Spinal cord (tissue), 10 donors: Measurements from ENCODE around the gene GALNS. TPM values are rescaled to one million over a fixed set of nuclear protein-coding genes. Genes with fewer than 3 reads are reported as not detected.

ENCODE experiments used
- DNase-seq, 6 donors: peaks; one replicate each; pipeline versions ENCODE4 v3.0.0 to v3.0.0-alpha.2; 2013 to 2015; ENCODE audit warnings: low spot score in 6 of 6, low read depth in 4 of 6
- H3K27ac ChIP-seq: one replicate; pipeline ENCODE4 v1.5.1; 2013; ENCODE audit warnings: low read depth, low read length, control low read depth
- H3K27me3 ChIP-seq: one replicate; pipeline ENCODE4 v1.6.1; 2013; ENCODE audit warnings: low read length; ENCODE audit not compliant: control insufficient read depth, insufficient read depth
- H3K36me3 ChIP-seq: one replicate; pipeline ENCODE4 v1.6.1; 2013; ENCODE audit warnings: low read length; ENCODE audit not compliant: control insufficient read depth, insufficient read depth
- H3K4me1 ChIP-seq: one replicate; pipeline ENCODE4 v1.6.1; 2013; ENCODE audit warnings: low read length; ENCODE audit not compliant: control insufficient read depth, insufficient read depth
- H3K4me3 ChIP-seq: one replicate; pipeline ENCODE4 v1.5.1; 2013; ENCODE audit warnings: low read depth, low read length, control low read depth
- H3K9me3 ChIP-seq: one replicate; pipeline ENCODE4 v1.6.1; 2013; ENCODE audit warnings: low read length; ENCODE audit not compliant: control insufficient read depth, insufficient read depth
- WGBS: methylation state at CpG from one replicate; pipeline ENCODE4 v1.1.5; 2013; ENCODE audit warnings: missing lambda C conversion rate; ENCODE audit not compliant: insufficient coverage; 5-methylcytosine and 5-hydroxymethylcytosine counted together
- polyA plus RNA-seq, 2 donors: library from polyadenylated mRNA; unstranded; fragments of 120-200 nt; gene quantifications; one replicate each; pipeline ENCODE4 v1.2.1, GENCODE V29; 2013; ENCODE audit not compliant: insufficient read length in 2 of 2
- total RNA-seq, 2 donors: library from RNA; depleted of rRNA in 1 of 2; stranded (reverse); fragments of 120-200 nt in 1 of 2; fragments of >200 nt in 1 of 2; gene quantifications; one replicate each; pipeline versions ENCODE4 v1.2.3 to v1.2.4, GENCODE V29; 2013 to 2014
- donor health status: healthy.

Gene GALNS
- total and polyA plus RNA-seq, 4 donors: 11.8 to 42.8 (median 24.4) TPM

DNA sequence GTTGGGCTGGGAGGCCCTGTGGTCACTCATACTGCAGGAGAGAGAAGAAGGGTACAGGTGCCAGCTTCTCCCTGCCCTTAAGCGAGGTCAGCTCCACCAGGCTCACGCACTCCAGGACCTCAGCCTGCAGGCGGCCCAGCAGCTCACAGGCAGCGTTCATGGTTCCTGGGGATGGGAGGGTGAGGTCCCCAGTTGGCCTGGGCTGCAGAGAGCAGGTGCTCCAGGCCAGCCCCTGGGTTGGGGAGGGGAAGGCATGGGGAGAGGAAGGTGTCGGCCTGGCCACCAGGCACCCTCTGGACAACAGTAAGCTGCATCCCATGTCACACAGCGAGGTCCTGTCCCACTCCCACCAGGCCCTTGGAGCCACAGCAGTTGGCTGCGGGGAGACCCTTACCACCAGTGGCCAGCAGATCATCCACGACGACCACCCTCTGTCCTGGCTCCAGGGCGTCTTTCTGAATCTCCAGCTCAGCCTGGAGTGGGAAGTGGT is 47.0 kb downstream of the GALNS start:
- Histone ChIP-seq H3K4me3 (no peak overlapping the region), H3K4me1 (peaks cover 38% of the 10 kb centered on the region), H3K9me3 (no peaks in the 10 kb centered on the region), H3K27ac (no peak overlapping the region), H3K36me3 (peaks cover 62% of the 10 kb centered on the region), H3K27me3 (no peaks in the 10 kb centered on the region)
- WGBS: 60% methylated on average over 9 of the region's 10 CpGs
- no peak for DNase-seq

DNA sequence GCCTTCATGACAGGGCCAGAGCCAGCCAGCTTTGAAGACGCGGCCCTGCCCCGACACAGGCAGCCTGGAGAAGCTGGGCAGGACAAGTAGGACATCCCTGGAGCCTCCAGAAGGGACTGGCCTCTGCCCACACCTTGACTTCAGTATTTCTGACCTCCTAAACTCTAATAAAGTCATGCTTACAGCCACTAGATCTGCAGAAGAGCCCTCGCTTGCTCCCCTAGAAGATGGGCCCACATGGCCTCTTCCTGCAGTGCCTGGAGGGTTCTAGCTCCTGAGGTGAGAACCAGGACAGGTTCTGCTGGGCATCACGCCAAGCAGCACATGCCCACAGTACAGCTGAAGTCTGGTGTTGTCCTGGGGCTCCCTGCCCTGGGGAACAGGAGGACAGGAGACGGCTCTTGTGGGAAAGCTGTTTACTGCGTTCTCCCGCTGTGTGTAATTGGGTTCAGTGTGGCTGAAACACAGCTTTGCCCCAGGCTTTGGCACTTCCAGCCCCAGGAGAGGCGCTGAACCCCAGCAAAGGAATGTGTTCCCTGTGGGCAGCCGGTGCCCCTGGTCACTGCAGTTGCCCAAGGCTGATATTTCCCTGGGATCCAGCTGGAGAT is 47.6 kb downstream of the GALNS start:
- DNase-seq: no peak
- no peak overlapping the region for H3K27ac ChIP-seq
- no peak overlapping the region for H3K4me3 ChIP-seq
- WGBS: 85% methylated on average over 10 of the region's 10 CpGs
- H3K9me3 ChIP-seq: no peaks in the 10 kb centered on the region
- H3K4me1 ChIP-seq: peaks cover 43% of the 10 kb centered on the region
- H3K36me3 ChIP-seq: peaks cover 64% of the 10 kb centered on the region
- no peaks in the 10 kb centered on the region for H3K27me3 ChIP-seq

DNA sequence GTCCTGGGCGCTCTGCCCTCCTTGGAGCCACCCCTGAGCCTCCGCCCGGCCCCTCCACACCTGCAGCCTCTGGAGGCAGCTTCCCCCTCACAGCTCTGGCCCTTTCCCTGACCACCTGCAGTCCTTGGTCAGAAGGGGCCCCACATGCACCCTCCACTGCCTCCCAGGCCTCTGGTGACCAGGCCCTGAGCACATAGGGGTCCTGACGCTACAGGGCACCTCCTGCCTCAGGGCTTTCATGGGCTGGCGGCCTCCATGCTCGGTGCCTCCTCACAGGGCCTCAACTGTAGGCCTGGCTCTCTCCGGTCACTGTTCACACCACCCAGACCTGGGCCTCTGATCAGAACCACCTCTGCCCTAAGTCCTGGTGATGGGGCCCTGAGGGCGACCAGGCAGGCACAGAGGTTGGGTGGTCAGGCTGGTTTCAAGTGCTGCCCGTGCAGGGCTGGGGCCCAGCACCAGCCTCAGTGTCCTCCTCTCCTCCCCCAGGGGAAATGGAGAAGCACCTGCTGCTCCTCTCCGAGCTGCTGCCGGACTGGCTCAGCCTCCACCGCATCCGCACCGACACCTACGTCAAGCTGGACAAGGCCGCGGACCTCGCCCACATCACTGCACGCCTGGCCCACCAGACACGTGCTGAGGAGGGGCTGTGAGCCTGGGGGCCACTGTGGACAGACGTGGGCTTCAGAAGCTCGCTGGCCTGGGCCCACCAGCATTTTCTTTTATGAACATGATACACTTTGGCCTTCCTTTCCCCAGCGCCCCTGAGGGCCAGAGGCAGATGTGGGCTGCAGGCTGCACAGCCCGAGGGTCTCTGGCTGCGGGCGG is 48.9 kb downstream of the GALNS start:
- no peak for DNase-seq

DNA sequence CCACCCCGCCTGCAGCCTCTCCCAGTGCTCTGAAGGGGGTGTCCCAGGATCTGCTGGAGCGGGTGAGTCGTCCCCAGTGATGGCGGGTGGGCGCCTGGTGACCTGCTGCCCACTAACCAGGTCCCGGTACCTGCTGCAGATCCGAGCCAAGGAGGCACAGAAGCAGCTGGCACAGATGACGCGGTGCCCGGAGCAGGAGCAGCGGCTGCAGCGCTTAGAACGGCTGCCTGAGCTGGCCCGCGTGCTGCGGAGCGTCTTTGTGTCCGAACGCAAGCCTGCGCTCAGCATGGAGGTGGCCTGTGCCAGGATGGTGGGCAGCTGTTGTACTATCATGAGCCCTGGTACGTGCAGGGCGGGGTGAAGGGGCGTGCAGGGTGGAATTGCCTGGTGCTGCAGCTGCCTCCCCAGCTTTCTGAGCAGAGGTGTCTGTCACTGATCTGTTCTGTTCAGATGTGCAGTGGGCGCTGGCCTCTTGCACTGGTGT is 49.6 kb downstream of the GALNS start:
- Histone ChIP-seq H3K27ac (no peak overlapping the region), H3K27me3 (no peaks in the 10 kb centered on the region), H3K4me1 (peaks cover 45% of the 10 kb centered on the region), H3K9me3 (no peaks in the 10 kb centered on the region), H3K4me3 (no peak overlapping the region), H3K36me3 (peaks cover 61% of the 10 kb centered on the region)
- no peak for DNase-seq
- WGBS: 85% methylated on average over 24 of the region's 24 CpGs

More for the DNA sequence above, 48.9 kb downstream of the GALNS start:
- Histone ChIP-seq H3K36me3 (peaks cover 61% of the 10 kb centered on the region), H3K4me1 (peaks cover 45% of the 10 kb centered on the region), H3K27me3 (no peaks in the 10 kb centered on the region), H3K4me3 (no peak overlapping the region), H3K27ac (no peak overlapping the region), H3K9me3 (no peaks in the 10 kb centered on the region)
- 89% methylated on average over 21 of the region's 26 CpGs for WGBS

DNA sequence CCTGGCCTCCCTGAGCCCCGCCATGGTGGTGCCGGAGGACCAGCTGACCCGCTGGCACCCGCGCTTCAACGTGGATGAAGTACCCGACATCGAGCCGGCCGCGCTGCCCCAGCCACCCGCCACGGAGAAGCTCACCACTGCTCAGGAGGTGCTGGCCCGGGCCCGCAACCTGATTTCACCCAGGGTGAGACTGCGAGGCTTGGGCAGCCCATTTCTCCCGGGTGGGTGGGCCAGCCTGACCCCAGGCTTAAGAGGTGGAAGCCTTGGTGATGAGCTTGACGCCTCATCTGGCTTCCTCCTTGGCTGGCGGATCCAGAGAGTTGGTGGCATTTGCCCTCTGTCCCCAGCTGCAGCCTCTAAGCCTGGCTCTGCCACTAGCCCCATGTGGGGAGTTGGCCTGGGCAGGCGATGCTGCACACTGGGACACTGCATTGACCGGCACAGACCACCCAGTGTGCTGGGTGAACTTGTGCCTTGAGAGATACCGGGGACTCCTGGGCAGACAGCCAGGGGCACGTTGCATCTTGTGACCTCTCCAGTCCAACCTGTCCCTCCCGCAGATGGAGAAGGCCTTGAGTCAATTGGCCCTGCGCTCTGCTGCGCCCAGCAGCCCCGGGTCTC is 50.1 kb downstream of the GALNS start:
- H3K4me3 ChIP-seq: no peak overlapping the region
- no peak overlapping the region for H3K27ac ChIP-seq
- peaks cover 47% of the 10 kb centered on the region for H3K4me1 ChIP-seq
- no peak for DNase-seq
- no peaks in the 10 kb centered on the region for H3K27me3 ChIP-seq
- peaks cover 61% of the 10 kb centered on the region for H3K36me3 ChIP-seq
- whole genome bisulfite sequencing: 87% methylated on average over 26 of the region's 27 CpGs
- H3K9me3 ChIP-seq: no peaks in the 10 kb centered on the region

DNA sequence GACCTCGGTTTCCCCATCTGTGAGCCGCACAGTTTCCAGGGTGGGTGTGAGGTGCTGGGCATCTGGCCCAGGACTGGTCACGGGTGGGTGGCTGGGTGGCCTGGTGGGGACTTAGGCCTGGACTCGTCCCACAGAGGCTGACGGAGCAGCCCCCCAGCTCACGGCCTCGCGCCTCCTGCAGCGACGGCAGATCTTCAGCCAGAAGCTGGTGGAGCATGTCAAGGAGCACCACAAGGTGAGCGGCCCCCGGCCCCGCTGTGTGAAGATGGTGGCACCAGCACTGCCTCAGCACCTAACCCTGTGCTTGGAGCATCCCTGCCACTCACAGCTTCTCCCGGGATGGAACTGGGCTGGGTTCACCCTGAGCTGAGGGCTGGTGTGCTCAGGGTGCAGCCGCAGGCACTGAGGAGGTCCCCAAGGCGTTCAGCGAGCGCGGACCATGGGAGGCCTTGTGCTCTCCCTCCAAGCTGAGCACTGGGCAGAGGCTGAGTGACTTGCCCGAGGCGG is 50.8 kb downstream of the GALNS start:
- Histone ChIP-seq H3K36me3 (peaks cover 61% of the 10 kb centered on the region), H3K4me1 (peaks cover 45% of the 10 kb centered on the region), H3K27me3 (no peaks in the 10 kb centered on the region), H3K9me3 (no peaks in the 10 kb centered on the region), H3K27ac (no peak overlapping the region), H3K4me3 (no peak overlapping the region)
- WGBS: 96% methylated on average over 19 of the region's 21 CpGs
- DNase-seq: no peak

DNA sequence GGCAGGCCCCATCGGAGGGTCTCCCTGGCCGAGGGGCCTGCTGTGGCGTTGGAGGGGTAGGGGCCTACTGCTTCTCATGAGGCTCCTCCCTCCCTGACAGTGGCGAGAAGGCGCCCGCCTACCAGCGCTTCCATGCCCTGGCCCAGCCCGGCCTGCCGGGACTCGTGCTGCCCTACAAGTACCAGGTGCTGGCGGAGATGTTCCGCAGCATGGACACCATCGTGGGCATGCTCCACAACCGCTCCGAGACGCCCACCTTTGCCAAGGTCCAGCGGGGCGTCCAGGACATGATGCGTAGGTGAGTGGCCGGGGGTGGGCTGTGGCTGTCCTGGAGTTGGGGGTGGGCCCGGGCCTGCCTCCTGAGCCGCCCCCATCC is 51.4 kb downstream of the GALNS start:
- no peak overlapping the region for H3K27ac ChIP-seq
- peaks cover 59% of the 10 kb centered on the region for H3K36me3 ChIP-seq
- WGBS: 88% methylated on average over 17 of the region's 22 CpGs
- no peaks in the 10 kb centered on the region for H3K9me3 ChIP-seq
- no peak for DNase-seq
- H3K4me1 ChIP-seq: peaks cover 39% of the 10 kb centered on the region
- no peaks in the 10 kb centered on the region for H3K27me3 ChIP-seq
- peak overlapping the region; percentile 40 for H3K4me3 ChIP-seq

DNA sequence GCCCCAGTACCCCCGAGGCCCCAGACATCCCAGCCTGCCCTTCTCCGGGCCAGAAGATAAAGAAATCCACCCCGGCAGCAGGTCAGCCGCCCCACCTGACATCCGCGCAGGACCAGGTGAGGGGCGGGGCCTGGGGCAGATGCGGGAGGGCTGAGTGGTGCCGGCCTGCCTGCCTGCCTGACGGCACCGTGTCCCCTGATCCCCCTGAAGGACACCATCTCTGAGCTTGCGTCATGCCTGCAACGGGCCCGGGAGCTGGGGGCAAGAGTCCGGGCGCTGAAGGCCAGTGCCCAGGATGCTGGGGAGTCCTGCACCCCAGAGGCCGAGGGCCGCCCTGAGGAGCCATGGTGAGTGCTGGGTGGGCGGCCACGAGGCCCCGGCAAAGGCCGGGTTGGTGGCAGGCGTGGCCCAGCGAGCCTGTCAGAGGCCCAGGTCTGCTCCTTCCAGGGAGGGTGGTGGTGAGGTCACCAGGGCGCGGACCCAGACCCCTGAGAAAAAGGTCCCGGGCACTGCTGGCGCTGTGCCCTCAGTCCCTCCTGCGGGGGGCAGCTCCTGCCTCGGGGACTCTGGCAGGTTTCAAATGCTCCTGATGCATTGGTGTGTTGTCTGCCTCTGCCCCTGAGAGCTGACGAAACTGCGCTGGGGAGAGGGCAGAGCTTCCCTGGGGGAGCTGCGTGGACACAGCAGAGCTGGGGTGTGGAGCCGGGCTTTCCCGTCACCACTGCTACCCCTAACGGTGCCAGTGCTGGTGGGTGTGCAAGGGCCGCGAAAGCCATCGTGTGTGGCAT is 52.0 kb downstream of the GALNS start:
- Histone ChIP-seq H3K36me3 (peaks cover 57% of the 10 kb centered on the region), H3K4me3 (peak overlapping the region; percentile 40), H3K9me3 (no peaks in the 10 kb centered on the region), H3K4me1 (peaks cover 33% of the 10 kb centered on the region), H3K27me3 (no peaks in the 10 kb centered on the region), H3K27ac (no peak overlapping the region)
- DNase-seq: no peak
- WGBS: 31% methylated on average over 38 of the region's 39 CpGs

DNA sequence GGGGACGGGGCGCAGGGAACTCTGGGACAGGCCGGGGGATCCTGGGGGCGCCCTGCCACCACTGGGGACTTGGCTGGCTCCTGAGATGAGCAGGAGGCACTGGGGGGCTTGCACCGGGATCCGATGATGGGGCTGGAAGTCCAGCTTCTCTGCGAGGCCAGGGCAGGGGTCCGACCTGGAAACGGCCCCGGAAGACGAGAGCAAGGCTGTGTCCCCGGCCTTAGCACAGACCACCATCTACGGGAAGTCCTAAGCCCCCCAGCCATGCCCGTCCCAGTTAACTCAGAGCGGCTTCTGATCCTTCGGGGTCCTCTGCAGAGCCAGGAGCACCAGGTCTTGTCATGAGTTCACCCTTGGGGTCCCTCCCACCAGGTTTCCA is 52.6 kb downstream of the GALNS start:
- Histone ChIP-seq H3K27ac (no peak overlapping the region), H3K4me3 (peak overlapping the region; percentile 40), H3K9me3 (no peaks in the 10 kb centered on the region), H3K27me3 (no peaks in the 10 kb centered on the region), H3K36me3 (peaks cover 56% of the 10 kb centered on the region), H3K4me1 (peaks cover 30% of the 10 kb centered on the region)
- no peak for DNase-seq
- 1% methylated on average over 16 of the region's 16 CpGs for WGBS
